Parathyroid adenoma (tissue), 2 donors: ENCODE measurements around the gene GALNT10.

Experiments
- H2AFZ ChIP-seq: fragments of 300-600 bp; sonication (generic); one replicate; pipeline ENCODE4 v1.7.0; 2017; ENCODE audit warnings: antibody characterized with exemption, mild to moderate bottlenecking
- H3K27ac ChIP-seq: fragments of 300-600 bp; sonication (generic); one replicate; pipeline ENCODE4 v1.7.0; 2017
- H3K27me3 ChIP-seq: fragments of 300-600 bp; sonication (generic); one replicate; pipeline ENCODE4 v1.7.0; 2017; ENCODE audit warnings: low read length; ENCODE audit not compliant: control insufficient read depth, insufficient read depth
- H3K36me3 ChIP-seq: fragments of 300-600 bp; sonication (generic); one replicate; pipeline ENCODE4 v1.7.0; 2017; ENCODE audit warnings: low read length; ENCODE audit not compliant: control insufficient read depth, insufficient read depth
- H3K4me1 ChIP-seq: fragments of 300-600 bp; sonication (generic); one replicate; pipeline ENCODE4 v1.7.0; 2017; ENCODE audit warnings: control low read depth
- H3K4me2 ChIP-seq: fragments of 300-600 bp; sonication (generic); one replicate; pipeline ENCODE4 v1.7.0; 2017; ENCODE audit warnings: low read length
- H3K4me3 ChIP-seq: fragments of 300-600 bp; sonication (generic); one replicate; pipeline ENCODE4 v1.7.0; 2017; ENCODE audit warnings: low read depth, low read length
- H3K79me2 ChIP-seq: fragments of 300-600 bp; sonication (generic); one replicate; pipeline ENCODE4 v1.7.0; 2017; ENCODE audit warnings: control low read depth
- H3K9ac ChIP-seq: fragments of 300-600 bp; sonication (generic); one replicate; pipeline ENCODE4 v1.7.0; 2017; ENCODE audit warnings: mild to moderate bottlenecking
- H3K9me3 ChIP-seq: fragments of 300-600 bp; sonication (generic); one replicate; pipeline ENCODE4 v1.7.0; 2017; ENCODE audit warnings: low read length; ENCODE audit not compliant: control insufficient read depth
- TF ChIP-seq, protein P1 (sequence below): fragments of 300-600 bp; sonication (generic); IDR thresholded peaks from one replicate; pipeline ENCODE4 v1.7.0; 2017; ENCODE audit warnings: antibody characterized with exemption, mild to moderate bottlenecking
- donor health status: primary hyperparathyroidism.

GALNT10 gene

DNA sequence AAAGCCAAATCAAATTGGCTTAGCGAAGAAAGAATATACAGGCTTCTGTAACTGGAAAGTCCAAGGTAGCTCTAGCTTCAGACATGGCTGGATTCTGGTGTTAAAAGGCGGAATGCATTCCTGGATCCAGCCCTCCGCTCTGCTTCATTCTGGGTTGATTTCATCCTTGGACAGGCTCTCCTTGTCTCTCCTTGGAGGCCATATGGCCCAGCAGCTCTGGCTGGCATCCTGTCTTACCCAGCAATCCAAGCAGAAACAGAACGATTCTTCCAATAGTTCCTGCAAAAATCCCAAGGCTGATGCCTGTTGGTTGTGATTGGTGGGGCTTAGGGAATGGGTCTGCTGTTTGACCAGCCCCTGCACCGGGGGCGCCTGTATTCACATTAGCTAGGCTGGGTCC, 218.3 kb downstream of the GALNT10 start:
- H3K9me3 ChIP-seq, result no peaks in the 10 kb centered on the region
- no peaks in the 10 kb centered on the region for H3K36me3 ChIP-seq
- TF ChIP-seq, protein P1, sequence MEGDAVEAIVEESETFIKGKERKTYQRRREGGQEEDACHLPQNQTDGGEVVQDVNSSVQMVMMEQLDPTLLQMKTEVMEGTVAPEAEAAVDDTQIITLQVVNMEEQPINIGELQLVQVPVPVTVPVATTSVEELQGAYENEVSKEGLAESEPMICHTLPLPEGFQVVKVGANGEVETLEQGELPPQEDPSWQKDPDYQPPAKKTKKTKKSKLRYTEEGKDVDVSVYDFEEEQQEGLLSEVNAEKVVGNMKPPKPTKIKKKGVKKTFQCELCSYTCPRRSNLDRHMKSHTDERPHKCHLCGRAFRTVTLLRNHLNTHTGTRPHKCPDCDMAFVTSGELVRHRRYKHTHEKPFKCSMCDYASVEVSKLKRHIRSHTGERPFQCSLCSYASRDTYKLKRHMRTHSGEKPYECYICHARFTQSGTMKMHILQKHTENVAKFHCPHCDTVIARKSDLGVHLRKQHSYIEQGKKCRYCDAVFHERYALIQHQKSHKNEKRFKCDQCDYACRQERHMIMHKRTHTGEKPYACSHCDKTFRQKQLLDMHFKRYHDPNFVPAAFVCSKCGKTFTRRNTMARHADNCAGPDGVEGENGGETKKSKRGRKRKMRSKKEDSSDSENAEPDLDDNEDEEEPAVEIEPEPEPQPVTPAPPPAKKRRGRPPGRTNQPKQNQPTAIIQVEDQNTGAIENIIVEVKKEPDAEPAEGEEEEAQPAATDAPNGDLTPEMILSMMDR, result no peak
- H3K27me3 ChIP-seq, result no peaks in the 10 kb centered on the region
- no peaks in the 10 kb centered on the region for H3K79me2 ChIP-seq
- H3K4me3 ChIP-seq, result no peak overlapping the region
- H3K4me2 ChIP-seq, result no peak overlapping the region
- H2AFZ ChIP-seq, result no peak overlapping the region
- H3K4me1 ChIP-seq, result no peaks in the 10 kb centered on the region
- no peak overlapping the region for H3K9ac ChIP-seq
- H3K27ac ChIP-seq, result no peak overlapping the region

DNA sequence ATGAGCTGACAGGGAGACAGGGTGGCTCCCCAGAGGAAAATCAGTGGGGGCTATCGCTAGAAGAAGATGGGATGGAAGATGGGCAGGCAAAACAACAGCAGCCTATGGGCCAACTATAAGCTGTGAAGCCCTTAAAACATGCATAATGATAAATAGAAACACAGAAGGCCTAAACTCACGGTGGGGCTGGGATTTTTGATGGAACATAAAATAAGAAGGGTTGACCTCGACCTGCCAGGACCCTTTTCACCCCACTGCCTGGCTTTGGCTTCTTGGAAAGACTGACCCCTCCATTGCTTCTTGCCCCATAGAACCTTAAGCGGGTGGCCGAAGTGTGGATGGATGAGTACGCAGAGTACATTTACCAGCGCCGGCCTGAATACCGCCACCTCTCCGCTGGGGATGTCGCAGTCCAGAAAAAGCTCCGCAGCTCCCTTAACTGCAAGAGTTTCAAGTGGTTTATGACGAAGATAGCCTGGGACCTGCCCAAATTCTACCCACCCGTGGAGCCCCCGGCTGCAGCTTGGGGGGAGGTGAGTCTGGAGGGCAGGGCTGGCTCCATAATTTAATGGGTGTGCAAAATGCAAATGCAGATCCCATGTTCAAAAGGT, 218.8 kb downstream of the GALNT10 start:
- H3K9ac ChIP-seq, result no peak overlapping the region
- no peak overlapping the region for H3K4me2 ChIP-seq
- no peaks in the 10 kb centered on the region for H3K36me3 ChIP-seq
- H3K79me2 ChIP-seq, result no peaks in the 10 kb centered on the region
- TF ChIP-seq, protein P1, result no peak
- H3K27ac ChIP-seq, result no peak overlapping the region
- no peaks in the 10 kb centered on the region for H3K27me3 ChIP-seq
- no peak overlapping the region for H3K4me3 ChIP-seq
- H3K9me3 ChIP-seq, result no peaks in the 10 kb centered on the region
- H3K4me1 ChIP-seq, result no peaks in the 10 kb centered on the region
- no peak overlapping the region for H2AFZ ChIP-seq

DNA sequence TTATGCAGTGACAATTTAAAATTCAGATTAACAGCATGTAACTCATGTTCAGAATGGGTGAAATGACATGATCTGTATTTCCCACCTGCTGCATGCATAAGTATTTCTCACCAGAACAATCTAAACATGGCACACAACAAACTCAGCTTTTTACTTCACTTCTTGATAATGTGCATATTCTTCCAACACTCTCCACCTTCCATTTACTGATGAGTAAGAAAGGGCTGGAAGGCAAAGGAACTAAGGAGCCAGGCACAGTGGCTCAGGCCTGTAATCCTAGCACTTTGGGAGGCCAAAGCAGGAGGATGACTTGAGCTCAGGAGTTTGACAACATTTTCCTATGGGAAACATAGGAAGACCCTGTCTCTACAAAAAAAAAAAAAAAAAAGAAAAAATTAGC, 219.5 kb downstream of the GALNT10 start:
- H3K9me3 ChIP-seq, result no peaks in the 10 kb centered on the region
- H3K36me3 ChIP-seq, result no peaks in the 10 kb centered on the region
- H3K4me2 ChIP-seq, result no peak overlapping the region
- no peak overlapping the region for H3K4me3 ChIP-seq
- no peak overlapping the region for H3K27ac ChIP-seq
- no peaks in the 10 kb centered on the region for H3K27me3 ChIP-seq
- TF ChIP-seq, protein P1, result no peak
- H3K4me1 ChIP-seq, result no peaks in the 10 kb centered on the region
- no peak overlapping the region for H3K9ac ChIP-seq
- H3K79me2 ChIP-seq, result no peaks in the 10 kb centered on the region
- no peak overlapping the region for H2AFZ ChIP-seq

DNA sequence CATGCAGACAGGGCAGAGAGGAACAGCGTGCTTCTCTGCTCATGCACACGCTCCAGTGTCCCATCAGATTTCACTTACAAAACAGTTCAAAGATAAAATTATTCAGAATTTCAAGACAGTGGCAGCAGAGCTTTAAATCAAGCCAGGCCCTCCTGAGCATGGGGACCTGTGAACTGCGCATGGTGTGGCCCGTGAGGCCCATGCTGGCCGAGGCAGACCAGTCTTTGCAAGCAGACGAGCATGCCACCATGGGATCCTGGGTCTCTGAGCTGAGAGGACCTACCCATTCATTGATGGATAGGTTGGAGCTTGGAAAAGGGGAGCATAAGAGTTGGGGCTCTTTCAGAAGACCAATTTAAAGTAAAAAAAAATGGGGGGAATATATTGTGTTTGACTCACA, 220.3 kb downstream of the GALNT10 start:
- Histone ChIP-seq H3K27me3 (no peaks in the 10 kb centered on the region), H3K27ac (no peak overlapping the region), H3K36me3 (no peaks in the 10 kb centered on the region), H3K4me3 (no peak overlapping the region), H2AFZ (no peak overlapping the region), H3K4me2 (no peak overlapping the region), H3K9me3 (no peaks in the 10 kb centered on the region), H3K9ac (no peak overlapping the region), H3K4me1 (peaks cover 4% of the 10 kb centered on the region), H3K79me2 (no peaks in the 10 kb centered on the region)
- TF ChIP-seq, protein P1, result no peak

DNA sequence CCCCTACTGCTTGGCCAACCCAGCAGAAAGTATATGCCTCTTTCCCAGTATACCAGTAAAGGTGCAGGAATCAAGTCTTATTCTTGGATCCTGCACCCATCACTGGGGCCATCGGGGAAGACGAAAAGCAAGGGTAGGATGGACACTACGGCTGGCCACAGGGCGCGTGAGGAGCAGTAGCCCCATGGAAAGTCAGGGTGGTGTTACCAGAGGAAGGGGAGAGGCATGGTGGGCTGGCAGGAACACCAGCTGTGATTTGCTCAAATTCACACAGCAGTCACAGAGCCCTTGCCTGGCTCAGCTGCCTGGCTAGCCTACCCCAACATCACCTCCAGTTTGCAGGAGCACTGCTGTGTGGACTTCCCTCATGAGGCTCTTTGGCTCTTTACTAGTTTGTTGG, 220.8 kb downstream of the GALNT10 start:
- TF ChIP-seq, protein P1, result no peak
- Histone ChIP-seq H3K4me3 (no peak overlapping the region), H3K4me2 (no peak overlapping the region), H3K27ac (no peak overlapping the region), H3K79me2 (no peaks in the 10 kb centered on the region), H3K4me1 (peaks cover 9% of the 10 kb centered on the region), H3K9me3 (no peaks in the 10 kb centered on the region), H3K36me3 (no peaks in the 10 kb centered on the region), H2AFZ (no peak overlapping the region), H3K9ac (no peak overlapping the region), H3K27me3 (no peaks in the 10 kb centered on the region)
